ENCODE measurements around the gene MLANA. TPM values are rescaled to one million over a fixed set of nuclear protein-coding genes. Genes with fewer than 3 reads are reported as not detected.

Gene MLANA
- total and polyA plus RNA-seq, 11 donors = not detected

DNA sequence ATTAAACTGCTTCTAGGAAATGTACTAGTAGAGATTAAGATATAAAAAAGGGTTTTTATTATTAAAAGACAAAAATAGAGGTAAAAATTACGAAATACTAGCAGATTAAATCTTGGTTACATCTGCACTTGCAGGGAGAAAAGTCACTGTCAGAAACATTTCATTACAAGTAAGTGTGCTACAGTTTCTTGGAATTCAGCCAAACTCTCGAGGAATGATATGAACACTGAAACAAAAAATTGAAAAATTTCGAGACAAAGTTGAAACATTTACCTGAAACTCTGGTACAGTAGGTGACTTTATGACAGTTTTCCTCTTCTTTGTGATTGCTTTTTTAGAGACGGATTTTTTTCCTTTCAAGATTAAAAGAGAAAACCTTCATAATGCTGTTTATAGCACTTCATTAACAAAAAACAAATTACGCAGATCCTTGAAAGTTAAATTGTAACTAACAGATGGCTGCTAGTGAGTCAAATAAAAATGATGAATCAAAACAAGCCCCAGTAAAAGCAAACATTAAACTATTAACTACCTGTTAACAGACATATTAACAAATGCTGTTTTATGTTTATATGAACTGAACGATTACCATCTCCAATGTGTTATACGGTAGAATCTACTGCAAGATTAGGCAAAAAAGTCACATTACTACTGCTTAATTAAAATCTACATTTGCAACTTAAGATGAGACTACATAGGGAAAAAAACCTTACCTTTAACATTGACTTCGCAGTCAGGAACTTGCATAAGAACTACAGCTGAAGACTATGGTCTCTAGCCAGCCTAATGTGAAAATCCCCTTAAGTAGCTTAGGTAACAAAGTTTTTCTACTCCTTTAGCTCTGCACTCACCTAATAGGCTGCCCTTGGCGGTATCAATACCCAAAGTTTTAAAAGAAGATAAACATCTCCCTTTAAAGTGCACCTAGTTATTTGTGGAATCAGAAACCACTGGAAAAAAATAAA lies 63.3 kb downstream of the MLANA start:
- DNase-seq (no peak), ATAC-seq (no peak)
- no peak for TF ChIP-seq POLR2A (IDR thresholded peaks at IDR 0.05)
- TF ChIP-seq, protein P1, sequence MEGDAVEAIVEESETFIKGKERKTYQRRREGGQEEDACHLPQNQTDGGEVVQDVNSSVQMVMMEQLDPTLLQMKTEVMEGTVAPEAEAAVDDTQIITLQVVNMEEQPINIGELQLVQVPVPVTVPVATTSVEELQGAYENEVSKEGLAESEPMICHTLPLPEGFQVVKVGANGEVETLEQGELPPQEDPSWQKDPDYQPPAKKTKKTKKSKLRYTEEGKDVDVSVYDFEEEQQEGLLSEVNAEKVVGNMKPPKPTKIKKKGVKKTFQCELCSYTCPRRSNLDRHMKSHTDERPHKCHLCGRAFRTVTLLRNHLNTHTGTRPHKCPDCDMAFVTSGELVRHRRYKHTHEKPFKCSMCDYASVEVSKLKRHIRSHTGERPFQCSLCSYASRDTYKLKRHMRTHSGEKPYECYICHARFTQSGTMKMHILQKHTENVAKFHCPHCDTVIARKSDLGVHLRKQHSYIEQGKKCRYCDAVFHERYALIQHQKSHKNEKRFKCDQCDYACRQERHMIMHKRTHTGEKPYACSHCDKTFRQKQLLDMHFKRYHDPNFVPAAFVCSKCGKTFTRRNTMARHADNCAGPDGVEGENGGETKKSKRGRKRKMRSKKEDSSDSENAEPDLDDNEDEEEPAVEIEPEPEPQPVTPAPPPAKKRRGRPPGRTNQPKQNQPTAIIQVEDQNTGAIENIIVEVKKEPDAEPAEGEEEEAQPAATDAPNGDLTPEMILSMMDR (IDR thresholded peaks at IDR 0.05) = no peak
- Histone ChIP-seq H3K4me3 (no peak overlapping the region), H3K4me1 (peaks cover 0 to 14% (median under 1%) of the 10 kb centered on the region in 12 donors), H3K36me3 (peaks cover 0 to 11% (median 0%) of the 10 kb centered on the region in 9 donors), H3K9me3 (no peaks in the 10 kb centered on the region), H3K27me3 (no peaks in the 10 kb centered on the region), H3K27ac (no peak overlapping the region)
- WGBS, 4 donors = 74 to 77% (median 74%) methylated on average over 9 of the region's 9 CpGs
- intact Hi-C loops (cut with DNase I) = loop anchor here in 1 of 10 donors (5.0 kb wide), 1 partner anchor 53 kb away; a partner anchor contains a TSS

DNA sequence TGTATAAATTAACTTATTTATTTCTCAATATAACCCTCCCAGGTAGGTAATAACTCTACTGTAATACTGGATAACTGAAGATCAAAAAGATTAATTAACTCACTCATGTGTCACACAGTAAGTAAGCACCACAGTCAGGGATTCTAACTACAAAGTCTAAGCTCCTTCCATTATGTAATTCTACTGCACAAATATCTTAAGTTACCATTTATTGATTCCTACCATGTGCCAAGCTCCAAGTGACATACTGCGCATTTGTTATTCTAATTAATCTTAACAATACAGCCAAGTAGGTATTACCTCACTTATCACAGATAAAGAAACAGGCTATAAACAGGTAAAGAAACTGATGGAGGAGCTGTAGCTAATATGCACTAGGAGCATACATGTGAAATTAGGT lies 66.5 kb downstream of the MLANA start:
- intact Hi-C loops (cut with DNase I) = no loop called here
- no peak for ATAC-seq
- 96 to 100% (median 99%) methylated on average over 1 of the region's 1 CpG for WGBS, 4 donors

DNA sequence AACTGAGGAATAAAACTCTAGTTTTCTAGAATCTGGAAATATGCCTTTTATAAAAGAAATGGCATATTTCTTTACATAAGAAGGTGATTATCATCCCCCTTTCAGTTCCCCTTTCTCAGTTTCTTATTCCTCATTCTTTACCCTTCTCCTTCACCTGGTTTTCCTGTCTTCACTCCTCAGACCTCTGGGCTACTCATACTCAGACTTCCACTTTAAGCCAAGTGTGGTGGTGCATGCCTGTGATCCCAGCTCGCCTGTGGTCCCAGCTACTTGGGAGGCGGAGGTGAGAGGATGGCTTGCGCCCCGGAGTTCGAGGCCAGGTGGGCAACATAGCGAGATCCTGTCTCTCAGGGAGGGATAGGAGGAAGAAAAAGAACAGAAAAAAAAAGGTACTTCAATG lies 67.6 kb downstream of the MLANA start:
- intact Hi-C loops (cut with DNase I) = no loop called here
- Histone ChIP-seq H3K36me3 (peaks cover 0 to 11% (median 0%) of the 10 kb centered on the region in 9 donors), H3K27me3 (no peaks in the 10 kb centered on the region), H3K4me1 (no peaks in the 10 kb centered on the region), H3K9me3 (no peaks in the 10 kb centered on the region), H3K4me3 (no peak overlapping the region), H3K27ac (no peak overlapping the region)
- TF ChIP-seq POLR2A (IDR thresholded peaks at IDR 0.05) = no peak
- TF ChIP-seq, protein P1 (IDR thresholded peaks at IDR 0.05) = no peak
- no peak for ATAC-seq
- WGBS, 4 donors = 87 to 97% (median 94%) methylated on average over 6 of the region's 6 CpGs
- no peak for DNase-seq

More for the DNA sequence above, 66.5 kb downstream of the MLANA start:
- no peak for TF ChIP-seq POLR2A (IDR thresholded peaks at IDR 0.05)
- TF ChIP-seq, protein P1 (IDR thresholded peaks at IDR 0.05) = no peak
- Histone ChIP-seq H3K36me3 (peaks cover 0 to 11% (median 0%) of the 10 kb centered on the region in 9 donors), H3K27ac (no peak overlapping the region), H3K4me1 (no peaks in the 10 kb centered on the region), H3K4me3 (no peak overlapping the region), H3K9me3 (no peaks in the 10 kb centered on the region), H3K27me3 (no peaks in the 10 kb centered on the region)
- no peak for DNase-seq

Other genes with a start within 250 kb of the MLANA start
- gene ERMP1, start 57.8 kb upstream of the MLANA start, total RNA-seq = 10 to 100 TPM; 10.9 to 28.7 (median 21.9) TPM
- gene ERMP1, start 57.8 kb upstream of the MLANA start, polyA plus RNA-seq = 1 to 10 TPM; 5.8 to 8.9 TPM
- gene RANBP6, start 124.7 kb downstream of the MLANA start, total RNA-seq = 10 to 100 TPM; 17.1 to 65.5 (median 24.1) TPM
- 10 to 100 TPM in 1 of 2 donors, 1 to 10 TPM in 1; 7.7 to 33.3 TPM for gene RANBP6, start 124.7 kb downstream of the MLANA start, polyA plus RNA-seq

All from heart left ventricle (tissue), 16 donors.